Measurements from ENCODE around the gene NHSL1.
A peak's percentile ranks its signal among the peaks of the same experiment; 100 is the strongest.

Gene NHSL1

GRCh38 chr6:138404666-138405337, 94.5 kb downstream of the NHSL1 start (continued):
- TF ChIP-seq ZSCAN5A (tag by site-specific recombination; IDR thresholded peaks at IDR 0.05) (no peak), IKZF3 (tag by site-specific recombination; IDR thresholded peaks at IDR 0.05) (no peak), GLIS1 (tag by site-specific recombination; IDR thresholded peaks at IDR 0.05) (peak; percentile 36), ZNF514 (tag by site-specific recombination; IDR thresholded peaks at IDR 0.05) (no peak), ZNF239 (tag by site-specific recombination; IDR thresholded peaks at IDR 0.05) (no peak), ZFHX2 (tag by site-specific recombination; conservative IDR thresholded peaks at IDR 0.05) (no peak), ZNF416 (tag by site-specific recombination; IDR thresholded peaks at IDR 0.05) (no peak), ZNF398 (tag by site-specific recombination; IDR thresholded peaks at IDR 0.05) (peak; percentile 71), REPIN1 (tag by site-specific recombination; IDR thresholded peaks at IDR 0.05; ENCODE audit: low read depth) (no peak), ZXDB (tag by site-specific recombination; IDR thresholded peaks at IDR 0.05) (no peak), HOXD13 (CRISPR knock-in tag; IDR thresholded peaks at IDR 0.05; ENCODE audit: borderline replicate concordance) (no peak), ZNF133 (tag by site-specific recombination; IDR thresholded peaks at IDR 0.05) (no peak), ZNF248 (tag by site-specific recombination; IDR thresholded peaks at IDR 0.05) (no peak), ZNF274 (IDR thresholded peaks at IDR 0.05; ENCODE audit: low read length) (no peak), ZNF274 (tag by site-specific recombination; IDR thresholded peaks at IDR 0.05; ENCODE audit: borderline replicate concordance) (no peak), ZNF362 (tag by site-specific recombination; IDR thresholded peaks at IDR 0.05) (no peak), SCRT1 (tag by site-specific recombination; IDR thresholded peaks at IDR 0.05; ENCODE audit: borderline replicate concordance) (no peak), ZNF830 (tag by site-specific recombination; IDR thresholded peaks at IDR 0.05; ENCODE audit: low read depth) (no peak), ZBTB21 (tag by site-specific recombination; IDR thresholded peaks at IDR 0.05) (no peak), ELK4 (IDR thresholded peaks at IDR 0.05; ENCODE audit: borderline replicate concordance, low read depth, low read length) (no peak; the same call in 1 of the 2 replicates), ZBTB20 (tag by site-specific recombination; IDR thresholded peaks at IDR 0.05) (peak; percentile 52; the same call in 1 of the 2 replicates), ZNF623 (tag by site-specific recombination; IDR thresholded peaks at IDR 0.05) (no peak), KLF10 (tag by site-specific recombination; IDR thresholded peaks at IDR 0.05) (no peak), ZNF558 (tag by site-specific recombination; IDR thresholded peaks at IDR 0.05) (no peak), KLF7 (tag by site-specific recombination; IDR thresholded peaks at IDR 0.05; ENCODE audit: borderline replicate concordance) (no peak), ZNF423 (tag by site-specific recombination; IDR thresholded peaks at IDR 0.05) (no peak), ZNF292 (tag by site-specific recombination; IDR thresholded peaks at IDR 0.05; ENCODE audit: borderline replicate concordance, low read depth) (no peak), CTCF (tag by site-specific recombination; IDR thresholded peaks at IDR 0.05) (no peak), ZNF18 (tag by site-specific recombination; IDR thresholded peaks at IDR 0.05) (no peak), SCRT2 (tag by site-specific recombination; IDR thresholded peaks at IDR 0.05) (no peak), ZNF157 (tag by site-specific recombination; IDR thresholded peaks at IDR 0.05) (no peak)
